Omental fat pad (tissue), 4 donors: ENCODE data around the gene SYTL3. TPM values are rescaled to one million over a fixed set of nuclear protein-coding genes. Genes with fewer than 3 reads are reported as not detected.

ENCODE experiments used
- ATAC-seq: fragments of 150-250 bp; one replicate; pipeline ENCODE4 v1.9.1; 2016; ENCODE audit warnings: mild to moderate bottlenecking, moderate library complexity; ENCODE audit not compliant: low FRiP score
- DNase-seq: peaks from one replicate; pipeline ENCODE4 v3.0.0-alpha.2; 2019; ENCODE audit warnings: low spot score
- CTCF ChIP-seq, 3 donors: fragments of 450-650 bp; IDR thresholded peaks; one replicate each; pipeline ENCODE4 v1.5.1; 2016 to 2017; ENCODE audit warnings: antibody characterized with exemption in 3 of 3, mild to moderate bottlenecking in 3 of 3, moderate library complexity in 2 of 3
- total RNA-seq, 4 donors: library from RNA; depleted of rRNA; stranded (reverse); fragments of >200 nt; gene quantifications; one replicate each; pipeline ENCODE4 v1.1.0, GENCODE V29; 2016

Gene SYTL3
- total RNA-seq, 4 donors from 2014 or later = 5.3 to 16.3 (median 6.8) TPM

- peak; percentile 5 for DNase-seq
- TF ChIP-seq CTCF (IDR thresholded peaks at IDR 0.05) = no peak
- ATAC-seq = no peak
Measured at GRCh38 chr6:158783851-158784250, 134.0 kb downstream of the SYTL3 start.

- no peak for ATAC-seq
- TF ChIP-seq CTCF (IDR thresholded peaks at IDR 0.05) = no peak
- peak; percentile 18 for DNase-seq
Measured at GRCh38 chr6:158784505-158784904, 134.7 kb downstream of the SYTL3 start.

GRCh38 chr6:158785036-158785435 is 135.2 kb downstream of the SYTL3 start:
- ATAC-seq (no peak), DNase-seq (peak; percentile 21)
- TF ChIP-seq CTCF (IDR thresholded peaks at IDR 0.05) = no peak

- no peak for TF ChIP-seq CTCF (IDR thresholded peaks at IDR 0.05)
- DNase-seq = no peak
- ATAC-seq = no peak
Measured at GRCh38 chr6:158786645-158787304, 136.9 kb downstream of the SYTL3 start.

DNA sequence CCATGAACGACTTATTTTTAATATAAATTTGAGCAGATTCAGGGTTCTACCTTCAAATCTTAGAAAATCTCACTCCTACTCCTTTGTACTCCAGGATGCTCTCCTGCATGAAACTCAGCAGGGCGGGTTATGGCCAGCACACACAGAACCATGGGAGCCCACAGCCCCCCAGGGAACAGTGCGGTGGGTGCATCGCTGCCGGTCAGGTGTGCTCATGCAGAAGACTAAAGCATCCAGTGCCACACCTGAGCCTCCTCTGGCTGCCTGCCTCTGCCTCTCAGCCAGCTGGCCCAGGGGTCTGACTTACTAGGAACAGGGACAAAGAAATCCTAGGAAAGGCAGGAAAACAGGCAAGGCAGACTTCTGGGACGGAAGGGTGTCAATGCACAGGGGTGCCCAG is 137.5 kb downstream of the SYTL3 start:
- DNase-seq (peak; percentile 13), ATAC-seq (no peak)
- TF ChIP-seq CTCF (IDR thresholded peaks at IDR 0.05) = no peak

GRCh38 chr6:158789115-158789917 is 139.5 kb downstream of the SYTL3 start:
- TF ChIP-seq CTCF (IDR thresholded peaks at IDR 0.05) = no peak
- DNase-seq (peak; percentile 11), ATAC-seq (no peak)
